LNCaP clone FGC (cell line): ENCODE data around the gene SMIM10L2A.
"Not testable (repeated sequence)": the region's sequence is repeated elsewhere in the genome, so short reads cannot be mapped to it uniquely, and the experiment has no call there.

Experiments used
- DNase-seq: peaks from one replicate; pipeline ENCODE4 v3.0.0-alpha.2; 2011; ENCODE audit warnings: low read depth
- H3K4me3 ChIP-seq: 2 replicates; pipeline ENCODE4 v1.5.1; 2011; ENCODE audit warnings: mild to moderate bottlenecking, low read depth, low read length, control low read depth
- TF ChIP-seq, protein P1 (sequence below): IDR thresholded peaks from 2 replicates; pipeline ENCODE4 v1.5.1; 2012; ENCODE audit warnings: mild to moderate bottlenecking; ENCODE audit not compliant: control insufficient read depth, insufficient read depth; ENCODE audit errors: extremely low read depth

The SMIM10L2A gene

DNA sequence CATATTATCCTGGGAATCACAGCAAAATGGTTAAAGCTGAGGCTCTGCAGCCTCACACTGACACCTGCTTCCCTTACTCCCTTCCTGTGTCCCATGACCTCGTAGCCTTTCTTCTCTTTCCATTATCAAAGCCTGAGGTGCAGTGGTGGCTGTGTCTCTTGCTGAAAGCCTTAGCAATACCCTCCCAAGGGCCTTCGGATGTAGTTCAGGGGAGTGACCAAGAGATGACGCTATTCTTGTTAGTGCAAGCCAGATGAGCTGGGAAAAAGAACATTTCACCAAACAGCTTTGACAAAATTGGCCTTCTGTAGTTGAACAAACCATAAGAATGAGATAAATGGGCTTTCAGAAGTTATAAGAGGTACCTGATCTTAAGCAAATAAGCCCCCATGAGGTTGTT, 31.6 kb downstream of the SMIM10L2A start:
- TF ChIP-seq, protein P1, sequence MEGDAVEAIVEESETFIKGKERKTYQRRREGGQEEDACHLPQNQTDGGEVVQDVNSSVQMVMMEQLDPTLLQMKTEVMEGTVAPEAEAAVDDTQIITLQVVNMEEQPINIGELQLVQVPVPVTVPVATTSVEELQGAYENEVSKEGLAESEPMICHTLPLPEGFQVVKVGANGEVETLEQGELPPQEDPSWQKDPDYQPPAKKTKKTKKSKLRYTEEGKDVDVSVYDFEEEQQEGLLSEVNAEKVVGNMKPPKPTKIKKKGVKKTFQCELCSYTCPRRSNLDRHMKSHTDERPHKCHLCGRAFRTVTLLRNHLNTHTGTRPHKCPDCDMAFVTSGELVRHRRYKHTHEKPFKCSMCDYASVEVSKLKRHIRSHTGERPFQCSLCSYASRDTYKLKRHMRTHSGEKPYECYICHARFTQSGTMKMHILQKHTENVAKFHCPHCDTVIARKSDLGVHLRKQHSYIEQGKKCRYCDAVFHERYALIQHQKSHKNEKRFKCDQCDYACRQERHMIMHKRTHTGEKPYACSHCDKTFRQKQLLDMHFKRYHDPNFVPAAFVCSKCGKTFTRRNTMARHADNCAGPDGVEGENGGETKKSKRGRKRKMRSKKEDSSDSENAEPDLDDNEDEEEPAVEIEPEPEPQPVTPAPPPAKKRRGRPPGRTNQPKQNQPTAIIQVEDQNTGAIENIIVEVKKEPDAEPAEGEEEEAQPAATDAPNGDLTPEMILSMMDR = no peak
- no peak for DNase-seq
- no peak overlapping the region for H3K4me3 ChIP-seq

DNA sequence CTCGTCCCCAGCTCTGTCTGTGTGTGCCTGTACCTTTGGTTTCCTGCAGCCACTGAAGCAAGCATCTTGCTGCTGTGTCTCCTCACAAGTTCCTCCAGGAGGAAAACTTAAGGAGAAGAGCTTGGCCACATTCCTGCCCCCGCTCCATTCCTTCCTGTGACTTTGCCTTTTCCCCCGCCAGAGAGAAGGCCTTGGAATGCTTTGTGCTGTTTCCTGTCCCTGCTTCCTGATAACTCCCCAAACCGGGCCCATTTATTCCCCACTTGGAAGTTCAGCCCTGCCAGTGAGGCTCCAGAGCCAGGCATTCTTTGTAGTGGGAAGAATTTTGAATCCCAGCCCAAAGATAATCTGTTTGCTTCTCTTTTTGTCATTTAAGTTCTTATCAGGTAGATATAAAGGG, 33.1 kb downstream of the SMIM10L2A start:
- no peak overlapping the region for H3K4me3 ChIP-seq
- TF ChIP-seq, protein P1 = no peak
- DNase-seq = no peak

DNA sequence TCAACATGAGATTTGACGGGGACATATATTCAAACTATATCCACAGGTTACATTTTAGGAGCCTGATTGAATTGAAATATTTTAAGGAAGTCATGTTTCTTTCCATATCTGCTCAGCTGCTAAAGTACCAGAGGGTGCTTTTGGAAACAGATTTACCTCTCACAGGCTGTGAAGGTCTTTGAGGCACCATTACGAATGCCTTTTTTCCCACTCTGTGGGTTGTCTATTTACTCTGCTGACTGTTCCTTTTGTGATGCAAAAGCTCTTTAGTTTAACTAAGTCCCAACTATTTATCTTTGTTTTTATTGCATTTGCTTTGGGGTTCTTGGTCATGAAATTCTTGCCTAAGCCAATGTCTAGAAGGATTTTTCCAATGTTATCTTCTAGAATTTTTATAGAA, 40.0 kb downstream of the SMIM10L2A start:
- not testable (repeated sequence) for H3K4me3 ChIP-seq, DNase-seq

DNA sequence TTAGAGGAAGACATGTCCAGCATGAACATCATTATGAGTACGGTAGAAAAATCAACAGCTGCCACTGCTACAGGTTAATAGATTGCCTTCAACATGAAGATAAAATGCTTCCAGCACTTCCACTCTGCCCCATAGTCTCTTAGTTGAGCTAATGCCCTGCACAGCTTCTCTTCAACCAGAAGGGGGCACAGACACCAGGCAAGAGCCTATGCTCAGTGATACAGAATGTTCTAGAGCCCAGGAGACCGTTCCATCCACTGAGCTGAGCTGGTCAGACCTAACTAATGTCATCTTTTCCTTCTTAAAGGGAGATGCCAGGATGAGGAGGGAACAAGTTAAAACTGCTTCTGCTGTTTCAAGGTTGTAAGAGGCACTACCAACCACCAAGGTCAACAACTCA, 42.2 kb downstream of the SMIM10L2A start:
- DNase-seq = no peak
- TF ChIP-seq, protein P1 = no peak
- no peak overlapping the region for H3K4me3 ChIP-seq

DNA sequence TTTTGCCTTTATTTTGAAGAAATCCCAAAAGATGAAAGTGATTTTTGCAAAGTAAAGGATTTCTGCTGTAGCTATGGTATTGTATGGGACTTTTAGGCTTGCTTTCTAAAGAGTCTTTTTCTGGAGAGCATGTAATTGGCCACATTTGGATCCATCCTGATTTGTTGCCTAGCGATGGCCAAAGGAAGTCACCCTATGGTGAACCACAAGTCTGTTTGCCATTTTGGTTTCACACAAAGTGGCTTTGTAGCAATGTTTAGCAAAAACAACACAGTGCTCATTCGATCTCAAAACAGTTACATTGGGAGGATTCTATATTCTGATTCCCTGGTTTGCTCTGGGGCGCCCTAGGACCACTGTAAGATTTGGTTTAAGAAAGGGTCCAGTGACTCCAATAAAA, 54.6 kb downstream of the SMIM10L2A start:
- DNase-seq = no peak
- TF ChIP-seq, protein P1 = no peak
- H3K4me3 ChIP-seq = no peak overlapping the region

DNA sequence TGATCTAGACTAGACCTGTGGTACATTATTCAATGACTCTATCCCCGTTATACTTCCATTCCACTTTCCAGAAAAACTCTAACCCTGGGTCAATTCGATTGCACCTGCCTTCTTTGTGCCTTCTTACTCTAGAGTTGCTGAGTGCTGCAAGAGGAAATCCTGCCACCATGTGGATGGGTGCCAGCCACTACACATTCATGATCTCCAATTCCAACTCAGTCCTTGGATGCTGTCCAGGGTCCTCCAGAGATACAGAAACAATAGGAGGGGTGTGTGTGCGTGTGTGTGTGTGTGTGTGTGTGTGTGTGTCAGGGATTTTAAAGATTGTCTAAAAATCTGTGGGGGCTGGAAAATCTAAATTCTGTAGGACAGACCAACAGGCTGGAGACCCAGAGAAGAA, 55.8 kb downstream of the SMIM10L2A start:
- H3K4me3 ChIP-seq = no peak overlapping the region
- TF ChIP-seq, protein P1 = peak; percentile 66
- DNase-seq = peak; percentile 67
